Ishikawa (cell line): ENCODE results near the gene DAB2IP.

Experiments used
- CEBPB ChIP-seq: IDR thresholded peaks from 2 replicates; pipeline ENCODE4 v1.6.1; 2012
- CREB1 ChIP-seq: IDR thresholded peaks from 2 replicates; pipeline ENCODE4 v1.6.1; 2012; ENCODE audit warnings: low read depth
- EGR1 ChIP-seq: IDR thresholded peaks from 2 replicates; pipeline ENCODE4 v1.6.1; 2012
- EP300 ChIP-seq: IDR thresholded peaks from 2 replicates; pipeline ENCODE4 v1.6.1; 2012; ENCODE audit warnings: borderline replicate concordance
- FOXM1 ChIP-seq: IDR thresholded peaks from 2 replicates; pipeline ENCODE4 v1.6.1; 2012; ENCODE audit warnings: low read depth, borderline replicate concordance
- NFIC ChIP-seq: IDR thresholded peaks from 2 replicates; pipeline ENCODE4 v1.6.1; 2012
- RAD21 ChIP-seq: IDR thresholded peaks from 2 replicates; pipeline ENCODE4 v1.6.1; 2012; ENCODE audit warnings: low read depth
- TAF1 ChIP-seq: IDR thresholded peaks from 2 replicates; pipeline ENCODE4 v1.6.1; 2012; ENCODE audit warnings: low read depth, mild to moderate bottlenecking
- TCF12 ChIP-seq: IDR thresholded peaks from 2 replicates; pipeline ENCODE4 v1.6.1; 2012; ENCODE audit warnings: low read depth
- TEAD4 ChIP-seq: IDR thresholded peaks from 2 replicates; pipeline ENCODE4 v1.6.1; 2012
- YY1 ChIP-seq: IDR thresholded peaks from 2 replicates; pipeline ENCODE4 v1.6.1; 2012; ENCODE audit warnings: low read depth
- ZBTB7A ChIP-seq: IDR thresholded peaks from 2 replicates; pipeline ENCODE4 v1.6.1; 2012; ENCODE audit warnings: low read depth
- TF ChIP-seq, protein P1 (sequence below): IDR thresholded peaks from 2 replicates; pipeline ENCODE4 v1.6.1; 2012; ENCODE audit warnings: low read depth, mild to moderate bottlenecking
- TF ChIP-seq, protein P2 (sequence below): IDR thresholded peaks from 2 replicates; pipeline ENCODE4 v1.6.1; 2012
- TF ChIP-seq, protein P3 (sequence below): IDR thresholded peaks from 2 replicates; pipeline ENCODE4 v1.6.1; 2012

DAB2IP gene

GRCh38 chr9:121786998-121787422 lies 135.6 kb downstream of the DAB2IP start:
- TF ChIP-seq, protein P1, sequence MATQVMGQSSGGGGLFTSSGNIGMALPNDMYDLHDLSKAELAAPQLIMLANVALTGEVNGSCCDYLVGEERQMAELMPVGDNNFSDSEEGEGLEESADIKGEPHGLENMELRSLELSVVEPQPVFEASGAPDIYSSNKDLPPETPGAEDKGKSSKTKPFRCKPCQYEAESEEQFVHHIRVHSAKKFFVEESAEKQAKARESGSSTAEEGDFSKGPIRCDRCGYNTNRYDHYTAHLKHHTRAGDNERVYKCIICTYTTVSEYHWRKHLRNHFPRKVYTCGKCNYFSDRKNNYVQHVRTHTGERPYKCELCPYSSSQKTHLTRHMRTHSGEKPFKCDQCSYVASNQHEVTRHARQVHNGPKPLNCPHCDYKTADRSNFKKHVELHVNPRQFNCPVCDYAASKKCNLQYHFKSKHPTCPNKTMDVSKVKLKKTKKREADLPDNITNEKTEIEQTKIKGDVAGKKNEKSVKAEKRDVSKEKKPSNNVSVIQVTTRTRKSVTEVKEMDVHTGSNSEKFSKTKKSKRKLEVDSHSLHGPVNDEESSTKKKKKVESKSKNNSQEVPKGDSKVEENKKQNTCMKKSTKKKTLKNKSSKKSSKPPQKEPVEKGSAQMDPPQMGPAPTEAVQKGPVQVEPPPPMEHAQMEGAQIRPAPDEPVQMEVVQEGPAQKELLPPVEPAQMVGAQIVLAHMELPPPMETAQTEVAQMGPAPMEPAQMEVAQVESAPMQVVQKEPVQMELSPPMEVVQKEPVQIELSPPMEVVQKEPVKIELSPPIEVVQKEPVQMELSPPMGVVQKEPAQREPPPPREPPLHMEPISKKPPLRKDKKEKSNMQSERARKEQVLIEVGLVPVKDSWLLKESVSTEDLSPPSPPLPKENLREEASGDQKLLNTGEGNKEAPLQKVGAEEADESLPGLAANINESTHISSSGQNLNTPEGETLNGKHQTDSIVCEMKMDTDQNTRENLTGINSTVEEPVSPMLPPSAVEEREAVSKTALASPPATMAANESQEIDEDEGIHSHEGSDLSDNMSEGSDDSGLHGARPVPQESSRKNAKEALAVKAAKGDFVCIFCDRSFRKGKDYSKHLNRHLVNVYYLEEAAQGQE, result no peak
- TF ChIP-seq TCF12 (no peak), FOXM1 (no peak), TAF1 (no peak), ZBTB7A (no peak), CREB1 (no peak), NFIC (no peak), CEBPB (no peak)
- TF ChIP-seq, protein P2, sequence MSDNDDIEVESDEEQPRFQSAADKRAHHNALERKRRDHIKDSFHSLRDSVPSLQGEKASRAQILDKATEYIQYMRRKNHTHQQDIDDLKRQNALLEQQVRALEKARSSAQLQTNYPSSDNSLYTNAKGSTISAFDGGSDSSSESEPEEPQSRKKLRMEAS, result no peak

GRCh38 chr9:121788686-121789366 lies 137.4 kb downstream of the DAB2IP start:
- no peak for TF ChIP-seq TAF1
- no peak for TF ChIP-seq ZBTB7A
- TF ChIP-seq, protein P2, result no peak

DNA sequence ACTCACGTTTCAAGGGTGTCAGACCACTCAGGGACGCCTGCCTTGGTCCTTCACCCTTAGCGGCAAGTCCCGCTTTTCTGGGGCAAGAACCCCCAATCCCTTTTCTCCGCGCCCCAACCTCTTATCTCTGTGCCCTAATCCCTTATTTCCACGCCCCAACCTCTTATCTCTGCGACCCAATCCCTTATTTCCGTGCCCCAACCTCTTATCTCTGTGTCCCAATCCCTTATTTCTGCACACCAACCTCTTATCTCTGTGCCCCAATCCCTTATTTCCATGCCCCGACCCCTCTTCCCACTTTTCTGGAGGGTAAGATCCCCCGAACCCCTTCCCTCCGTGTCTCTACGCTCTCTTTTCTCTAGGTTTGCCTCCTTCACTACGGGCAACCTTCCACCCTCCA lies 139.4 kb downstream of the DAB2IP start:
- TF ChIP-seq EP300 (no peak), RAD21 (no peak), TEAD4 (no peak), CREB1 (no peak), CEBPB (no peak)
- TF ChIP-seq, protein P2, result no peak

- TF ChIP-seq YY1, result no peak
- TF ChIP-seq, protein P3, sequence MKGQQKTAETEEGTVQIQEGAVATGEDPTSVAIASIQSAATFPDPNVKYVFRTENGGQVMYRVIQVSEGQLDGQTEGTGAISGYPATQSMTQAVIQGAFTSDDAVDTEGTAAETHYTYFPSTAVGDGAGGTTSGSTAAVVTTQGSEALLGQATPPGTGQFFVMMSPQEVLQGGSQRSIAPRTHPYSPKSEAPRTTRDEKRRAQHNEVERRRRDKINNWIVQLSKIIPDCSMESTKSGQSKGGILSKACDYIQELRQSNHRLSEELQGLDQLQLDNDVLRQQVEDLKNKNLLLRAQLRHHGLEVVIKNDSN, result no peak
Measured at GRCh38 chr9:121797081-121797480, 145.6 kb downstream of the DAB2IP start.

DNA sequence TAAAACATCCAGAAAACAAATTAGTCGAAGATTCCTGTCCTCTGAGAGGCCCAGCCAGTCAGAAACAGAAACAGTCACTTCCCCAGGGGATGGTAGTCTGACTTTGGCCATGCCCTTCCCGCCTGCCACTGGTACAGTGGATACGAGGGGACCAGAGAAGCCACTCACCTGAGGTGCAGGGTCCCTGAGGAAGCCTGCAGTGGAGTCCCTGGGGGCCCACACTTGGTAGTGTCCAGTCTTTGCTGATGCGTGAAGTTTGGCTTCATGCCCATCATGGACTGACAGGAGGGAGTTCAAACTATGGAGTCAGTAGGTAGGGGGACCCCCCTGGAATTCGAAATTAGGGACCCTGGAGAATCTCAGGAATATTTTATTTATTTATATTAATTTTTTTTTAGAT lies 147.5 kb downstream of the DAB2IP start:
- TF ChIP-seq FOXM1 (no peak), NFIC (no peak), RAD21 (no peak), EGR1 (no peak), EP300 (no peak), ZBTB7A (no peak), TEAD4 (no peak), CREB1 (no peak), TAF1 (no peak), TCF12 (no peak)
- TF ChIP-seq, protein P3, result no peak
- TF ChIP-seq, protein P1, result no peak

- no peak for TF ChIP-seq YY1
- TF ChIP-seq FOXM1, result no peak
- TF ChIP-seq NFIC, result no peak
- no peak for TF ChIP-seq CREB1
- TF ChIP-seq ZBTB7A, result no peak
- no peak for TF ChIP-seq EP300
- TF ChIP-seq EGR1, result no peak
- TF ChIP-seq, protein P3, result no peak
Measured at GRCh38 chr9:121800376-121800775, 148.9 kb downstream of the DAB2IP start.
